Measurements from ENCODE around the gene TLR7.

The TLR7 gene

GRCh38 chrX:12894074-12895030, 27.5 kb downstream of the TLR7 start:
- TF ChIP-seq MAX (IDR thresholded peaks at IDR 0.05) (no peak), RAD21 (IDR thresholded peaks at IDR 0.05; ENCODE audit: low read depth) (peak; percentile 50; the same call in 1 of the 2 replicates), TAF1 (IDR thresholded peaks at IDR 0.05; ENCODE audit: low read depth) (no peak), TEAD4 (IDR thresholded peaks at IDR 0.05) (no peak), YY1 (IDR thresholded peaks at IDR 0.05; ENCODE audit: low read depth) (no peak)

- TF ChIP-seq EGR1 (IDR thresholded peaks at IDR 0.05) (no peak), FOXM1 (IDR thresholded peaks at IDR 0.05; ENCODE audit: borderline replicate concordance, low read depth) (no peak), TEAD4 (IDR thresholded peaks at IDR 0.05) (no peak), EP300 (IDR thresholded peaks at IDR 0.05; ENCODE audit: borderline replicate concordance) (no peak)
Measured at GRCh38 chrX:12895866-12896265, 29.0 kb downstream of the TLR7 start.

- TF ChIP-seq EGR1 (IDR thresholded peaks at IDR 0.05) (no peak), ZBTB7A (IDR thresholded peaks at IDR 0.05; ENCODE audit: low read depth) (no peak), USF1 (IDR thresholded peaks at IDR 0.05) (no peak), EP300 (IDR thresholded peaks at IDR 0.05; ENCODE audit: borderline replicate concordance) (no peak), NFIC (IDR thresholded peaks at IDR 0.05) (no peak), MAX (IDR thresholded peaks at IDR 0.05) (no peak), TCF12 (IDR thresholded peaks at IDR 0.05; ENCODE audit: low read depth) (no peak), RAD21 (IDR thresholded peaks at IDR 0.05; ENCODE audit: low read depth) (no peak), CEBPB (IDR thresholded peaks at IDR 0.05) (no peak), REST (IDR thresholded peaks at IDR 0.05; ENCODE audit: low read depth) (no peak), TAF1 (IDR thresholded peaks at IDR 0.05; ENCODE audit: low read depth) (no peak), YY1 (IDR thresholded peaks at IDR 0.05; ENCODE audit: low read depth) (no peak), TEAD4 (IDR thresholded peaks at IDR 0.05) (no peak), CREB1 (IDR thresholded peaks at IDR 0.05; ENCODE audit: low read depth) (no peak), FOXM1 (IDR thresholded peaks at IDR 0.05; ENCODE audit: borderline replicate concordance, low read depth) (no peak)
Measured at GRCh38 chrX:12896935-12897334, 30.1 kb downstream of the TLR7 start.

GRCh38 chrX:12898073-12898472, 31.2 kb downstream of the TLR7 start:
- TF ChIP-seq CREB1 (IDR thresholded peaks at IDR 0.05; ENCODE audit: low read depth) (no peak), YY1 (IDR thresholded peaks at IDR 0.05; ENCODE audit: low read depth) (no peak), TCF12 (IDR thresholded peaks at IDR 0.05; ENCODE audit: low read depth) (no peak), CEBPB (IDR thresholded peaks at IDR 0.05) (no peak), MAX (IDR thresholded peaks at IDR 0.05) (no peak), REST (IDR thresholded peaks at IDR 0.05; ENCODE audit: low read depth) (no peak), USF1 (IDR thresholded peaks at IDR 0.05) (no peak), EGR1 (IDR thresholded peaks at IDR 0.05) (no peak), ZBTB7A (IDR thresholded peaks at IDR 0.05; ENCODE audit: low read depth) (no peak), TAF1 (IDR thresholded peaks at IDR 0.05; ENCODE audit: low read depth) (no peak), RAD21 (IDR thresholded peaks at IDR 0.05; ENCODE audit: low read depth) (no peak), NFIC (IDR thresholded peaks at IDR 0.05) (no peak), TEAD4 (IDR thresholded peaks at IDR 0.05) (no peak), FOXM1 (IDR thresholded peaks at IDR 0.05; ENCODE audit: borderline replicate concordance, low read depth) (no peak), EP300 (IDR thresholded peaks at IDR 0.05; ENCODE audit: borderline replicate concordance) (no peak)

- TF ChIP-seq TCF12 (IDR thresholded peaks at IDR 0.05; ENCODE audit: low read depth), result no peak
- TF ChIP-seq MAX (IDR thresholded peaks at IDR 0.05), result no peak
Measured at GRCh38 chrX:12899506-12899905, 32.6 kb downstream of the TLR7 start.

Data from Ishikawa (cell line).